Measurements from ENCODE around the gene SEMA4D. TPM values are rescaled to one million over a fixed set of nuclear protein-coding genes. Genes with fewer than 3 reads are reported as not detected.

The SEMA4D gene
- total and polyA plus RNA-seq, 2 of the 13 experiments (the other 11 are each of a cell fraction or from before 2014, with no cell fraction given) = 0.13 to 0.16 TPM

DNA sequence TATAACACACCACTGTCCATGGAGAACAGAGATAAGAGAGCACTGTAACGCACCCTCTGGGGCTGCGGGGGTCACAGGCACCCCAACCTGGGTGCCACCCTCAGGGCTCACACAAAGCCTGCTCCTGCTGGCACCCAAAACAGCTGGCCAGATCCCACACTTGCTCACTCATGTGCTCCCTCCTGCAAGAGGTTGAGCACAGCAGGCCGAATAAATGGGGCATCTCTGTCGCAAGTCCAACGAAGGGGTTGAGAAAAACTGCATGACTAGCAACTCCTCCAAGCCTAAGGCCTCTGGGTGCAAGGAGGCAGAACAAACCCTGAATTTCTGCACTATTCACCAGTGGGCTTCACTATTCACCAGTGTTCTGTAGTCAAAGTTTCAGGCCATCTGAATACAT lies 99.3 kb downstream of the SEMA4D start:
- no peak overlapping the region for H3K9ac ChIP-seq (ENCODE audit: insufficient read depth, low read depth, low read length)
- TF ChIP-seq ZNF230 (CRISPR knock-in tag; IDR thresholded peaks at IDR 0.05) = no peak
- no peak for TF ChIP-seq DNMT3B (CRISPR knock-in tag; conservative IDR thresholded peaks at IDR 0.05)
- no peak for TF ChIP-seq ZMYM2 (CRISPR knock-in tag; IDR thresholded peaks at IDR 0.05)
- TF ChIP-seq POGZ (CRISPR knock-in tag; IDR thresholded peaks at IDR 0.05) = no peak
- no peak for TF ChIP-seq AKAP8 (CRISPR knock-in tag; IDR thresholded peaks at IDR 0.05)
- TF ChIP-seq, protein P1, sequence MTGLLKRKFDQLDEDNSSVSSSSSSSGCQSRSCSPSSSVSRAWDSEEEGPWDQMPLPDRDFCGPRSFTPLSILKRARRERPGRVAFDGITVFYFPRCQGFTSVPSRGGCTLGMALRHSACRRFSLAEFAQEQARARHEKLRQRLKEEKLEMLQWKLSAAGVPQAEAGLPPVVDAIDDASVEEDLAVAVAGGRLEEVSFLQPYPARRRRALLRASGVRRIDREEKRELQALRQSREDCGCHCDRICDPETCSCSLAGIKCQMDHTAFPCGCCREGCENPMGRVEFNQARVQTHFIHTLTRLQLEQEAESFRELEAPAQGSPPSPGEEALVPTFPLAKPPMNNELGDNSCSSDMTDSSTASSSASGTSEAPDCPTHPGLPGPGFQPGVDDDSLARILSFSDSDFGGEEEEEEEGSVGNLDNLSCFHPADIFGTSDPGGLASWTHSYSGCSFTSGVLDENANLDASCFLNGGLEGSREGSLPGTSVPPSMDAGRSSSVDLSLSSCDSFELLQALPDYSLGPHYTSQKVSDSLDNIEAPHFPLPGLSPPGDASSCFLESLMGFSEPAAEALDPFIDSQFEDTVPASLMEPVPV (CRISPR knock-in tag; IDR thresholded peaks at IDR 0.05) = no peak
- no peaks in the 10 kb centered on the region for H3K79me2 ChIP-seq (ENCODE audit: insufficient read depth, low read length)
- no TSS peak for BruUV-seq (replicated peaks)
- ATAC-seq (no peak), DNase-seq (ENCODE audit: low spot score) (no peak), FAIRE-seq (no peak)
- H3K36me3 ChIP-seq (replicated peaks in 1 of 2; ENCODE audit: control insufficient read depth in 1 of 2, insufficient read depth in 2 of 2, low read length in 2 of 2) = no peaks in the 10 kb centered on the region
- WGBS (ENCODE audit: low lambda C conversion rate) = 49% methylated on average over 4 of the region's 5 CpGs
- intact Hi-C loops (cut with micrococcal nuclease; ENCODE audit: unreplicated experiment) = no loop called here
- no peaks in the 10 kb centered on the region; a peak in 2 of 5 replicates for H3K27me3 ChIP-seq (ENCODE audit: control insufficient read depth in 1 of 2, insufficient read depth in 2 of 2, low read length in 2 of 2)
- H3K27ac ChIP-seq (ENCODE audit: extremely low read length, insufficient read depth, low read length) = no peak overlapping the region
- no peaks in the 10 kb centered on the region for H3K4me1 ChIP-seq (ENCODE audit: insufficient read depth, low read length)
- no peaks in the 10 kb centered on the region for H3K9me3 ChIP-seq (ENCODE audit: low read length)
- no peaks in the 10 kb centered on the region for H4K20me1 ChIP-seq (ENCODE audit: insufficient read depth, low read length)
- POLR2A ChIA-PET = no interaction called here
- H2AFZ ChIP-seq (ENCODE audit: low read length) = no peak overlapping the region
- H3K4me2 ChIP-seq (ENCODE audit: low read depth, low read length) = no peak overlapping the region
- in situ Hi-C loops (cut with HindIII; ENCODE audit: extremely low pct_ligation_motif_present, low pct_unique_long_range_greater_than_20kb) = no loop called here
- H3K4me3 ChIP-seq (replicated peaks in 1 of 3; ENCODE audit: insufficient read depth in 1 of 3, low read depth in 2 of 3, low read length in 3 of 3) = no peak overlapping the region
- CTCF ChIA-PET (ENCODE audit: low intra/inter-chr PET ratio, low total read pairs) = no interaction called here

DNA sequence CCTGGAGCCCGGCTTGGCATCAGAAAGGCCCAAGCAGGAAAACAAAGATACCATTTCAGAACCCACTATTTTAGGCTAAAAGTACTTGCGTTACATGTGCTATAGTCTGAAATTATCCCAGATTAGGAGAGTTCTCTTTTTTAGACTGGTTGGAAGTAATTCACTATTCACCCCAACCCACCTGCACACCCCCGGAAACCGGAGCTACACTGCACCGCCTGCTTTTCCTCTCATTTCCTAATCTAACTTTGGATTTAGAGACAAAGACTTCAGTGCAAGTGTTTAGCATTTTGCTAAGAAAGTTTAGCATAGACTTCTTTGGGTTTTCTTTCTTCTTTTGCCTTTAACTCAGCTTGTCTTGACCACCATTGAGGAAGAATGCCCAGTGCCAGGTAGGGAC lies 100.4 kb downstream of the SEMA4D start:
- FAIRE-seq (no peak), DNase-seq (ENCODE audit: low spot score) (no peak), ATAC-seq (no peak)
- no peak overlapping the region for H2AFZ ChIP-seq (ENCODE audit: low read length)
- H3K4me2 ChIP-seq (ENCODE audit: low read depth, low read length) = no peak overlapping the region
- H3K79me2 ChIP-seq (ENCODE audit: insufficient read depth, low read length) = no peaks in the 10 kb centered on the region
- H3K4me1 ChIP-seq (ENCODE audit: insufficient read depth, low read length) = no peaks in the 10 kb centered on the region
- no peak overlapping the region for H3K9ac ChIP-seq (ENCODE audit: insufficient read depth, low read depth, low read length)
- no peaks in the 10 kb centered on the region for H3K36me3 ChIP-seq (replicated peaks in 1 of 2; ENCODE audit: control insufficient read depth in 1 of 2, insufficient read depth in 2 of 2, low read length in 2 of 2)
- intact Hi-C loops (cut with micrococcal nuclease; ENCODE audit: unreplicated experiment) = no loop called here
- 65% methylated on average over 5 of the region's 5 CpGs for WGBS (ENCODE audit: low lambda C conversion rate)
- no peaks in the 10 kb centered on the region for H4K20me1 ChIP-seq (ENCODE audit: insufficient read depth, low read length)
- no peaks in the 10 kb centered on the region; a peak in 2 of 5 replicates for H3K27me3 ChIP-seq (ENCODE audit: control insufficient read depth in 1 of 2, insufficient read depth in 2 of 2, low read length in 2 of 2)
- no TSS peak for BruUV-seq (replicated peaks)
- TF ChIP-seq, protein P2, sequence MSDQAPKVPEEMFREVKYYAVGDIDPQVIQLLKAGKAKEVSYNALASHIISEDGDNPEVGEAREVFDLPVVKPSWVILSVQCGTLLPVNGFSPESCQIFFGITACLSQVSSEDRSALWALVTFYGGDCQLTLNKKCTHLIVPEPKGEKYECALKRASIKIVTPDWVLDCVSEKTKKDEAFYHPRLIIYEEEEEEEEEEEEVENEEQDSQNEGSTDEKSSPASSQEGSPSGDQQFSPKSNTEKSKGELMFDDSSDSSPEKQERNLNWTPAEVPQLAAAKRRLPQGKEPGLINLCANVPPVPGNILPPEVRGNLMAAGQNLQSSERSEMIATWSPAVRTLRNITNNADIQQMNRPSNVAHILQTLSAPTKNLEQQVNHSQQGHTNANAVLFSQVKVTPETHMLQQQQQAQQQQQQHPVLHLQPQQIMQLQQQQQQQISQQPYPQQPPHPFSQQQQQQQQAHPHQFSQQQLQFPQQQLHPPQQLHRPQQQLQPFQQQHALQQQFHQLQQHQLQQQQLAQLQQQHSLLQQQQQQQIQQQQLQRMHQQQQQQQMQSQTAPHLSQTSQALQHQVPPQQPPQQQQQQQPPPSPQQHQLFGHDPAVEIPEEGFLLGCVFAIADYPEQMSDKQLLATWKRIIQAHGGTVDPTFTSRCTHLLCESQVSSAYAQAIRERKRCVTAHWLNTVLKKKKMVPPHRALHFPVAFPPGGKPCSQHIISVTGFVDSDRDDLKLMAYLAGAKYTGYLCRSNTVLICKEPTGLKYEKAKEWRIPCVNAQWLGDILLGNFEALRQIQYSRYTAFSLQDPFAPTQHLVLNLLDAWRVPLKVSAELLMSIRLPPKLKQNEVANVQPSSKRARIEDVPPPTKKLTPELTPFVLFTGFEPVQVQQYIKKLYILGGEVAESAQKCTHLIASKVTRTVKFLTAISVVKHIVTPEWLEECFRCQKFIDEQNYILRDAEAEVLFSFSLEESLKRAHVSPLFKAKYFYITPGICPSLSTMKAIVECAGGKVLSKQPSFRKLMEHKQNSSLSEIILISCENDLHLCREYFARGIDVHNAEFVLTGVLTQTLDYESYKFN (CRISPR knock-in tag; conservative IDR thresholded peaks at IDR 0.05) = no peak
- TF ChIP-seq RNF2 (conservative IDR thresholded peaks at IDR 0.05; ENCODE audit: low read depth) (no peak), NFYB (CRISPR knock-in tag; IDR thresholded peaks at IDR 0.05) (no peak), GATAD2A (CRISPR knock-in tag; IDR thresholded peaks at IDR 0.05) (no peak), GZF1 (CRISPR knock-in tag; IDR thresholded peaks at IDR 0.05) (no peak), ZNF484 (CRISPR knock-in tag; IDR thresholded peaks at IDR 0.05; ENCODE audit: borderline replicate concordance, low read depth) (no peak), PRPF4 (IDR thresholded peaks at IDR 0.05; ENCODE audit: low read depth, low read length, poor library complexity, severe bottlenecking) (no peak)
- TF ChIP-seq, protein P3, sequence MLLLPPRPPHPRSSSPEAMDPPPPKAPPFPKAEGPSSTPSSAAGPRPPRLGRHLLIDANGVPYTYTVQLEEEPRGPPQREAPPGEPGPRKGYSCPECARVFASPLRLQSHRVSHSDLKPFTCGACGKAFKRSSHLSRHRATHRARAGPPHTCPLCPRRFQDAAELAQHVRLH (CRISPR knock-in tag; IDR thresholded peaks at IDR 0.05; ENCODE audit: borderline replicate concordance, low read depth) = no peak
- H3K4me3 ChIP-seq (replicated peaks in 1 of 3; ENCODE audit: insufficient read depth in 1 of 3, low read depth in 2 of 3, low read length in 3 of 3) = no peak overlapping the region
- in situ Hi-C loops (cut with HindIII; ENCODE audit: extremely low pct_ligation_motif_present, low pct_unique_long_range_greater_than_20kb) = no loop called here
- no peak overlapping the region for H3K27ac ChIP-seq (ENCODE audit: extremely low read length, insufficient read depth, low read length)
- POLR2A ChIA-PET = no interaction called here
- H3K9me3 ChIP-seq (ENCODE audit: low read length) = no peaks in the 10 kb centered on the region
- CTCF ChIA-PET (ENCODE audit: low intra/inter-chr PET ratio, low total read pairs) = no interaction called here
